Measurements from ENCODE around the gene PARD3B.

Gene PARD3B

DNA sequence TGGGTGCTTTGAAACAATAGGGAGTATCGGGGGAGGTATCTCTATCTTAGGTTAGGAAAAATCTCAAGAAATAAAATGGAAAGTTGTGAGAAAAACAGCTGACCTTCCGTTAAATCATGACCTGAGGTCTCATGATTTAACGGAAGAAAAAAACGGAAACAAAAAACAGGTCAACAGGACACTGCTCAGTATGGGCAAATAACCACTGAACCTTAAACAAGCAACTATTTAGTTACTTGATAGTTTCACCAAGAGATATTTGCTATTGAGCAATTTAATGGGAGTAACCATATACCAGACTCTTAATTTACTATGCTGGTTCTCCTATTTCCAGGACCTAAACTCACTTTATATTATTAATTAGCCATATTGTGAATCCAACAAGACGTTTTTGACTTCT is 150.8 kb downstream of the PARD3B start:
- no peak for DNase-seq (ENCODE audit: low read depth)

DNA sequence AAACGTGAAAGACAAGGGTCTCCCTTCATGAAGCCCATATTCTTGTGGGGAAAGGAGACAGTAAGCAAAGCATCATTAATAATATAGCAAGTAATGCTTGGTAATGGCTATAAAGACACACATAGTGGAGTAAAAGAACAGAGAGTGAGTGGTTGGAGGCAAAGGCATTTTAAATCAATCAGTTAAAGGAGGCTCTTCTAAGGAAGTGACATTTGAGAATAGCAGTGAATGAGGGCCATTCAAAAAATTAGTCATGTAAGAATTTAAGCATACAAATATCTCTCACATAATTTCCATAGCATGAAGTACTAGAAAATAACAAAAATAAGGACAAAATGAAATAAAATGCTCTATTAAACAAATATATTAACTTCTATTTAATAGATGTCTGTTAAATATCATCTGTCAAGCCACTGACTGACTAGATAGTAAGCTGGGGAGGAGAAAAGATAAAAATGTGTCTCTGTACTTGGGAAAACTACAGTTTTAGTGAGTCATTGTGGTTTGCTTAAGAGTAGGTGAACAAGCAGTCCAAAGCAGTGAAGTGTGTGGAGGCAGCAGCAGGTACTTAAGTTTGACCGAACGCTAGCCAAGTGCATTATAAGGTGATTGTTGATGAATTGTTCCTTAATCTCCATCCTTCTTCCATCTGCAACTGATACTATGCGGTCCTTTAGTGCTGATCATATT is 160.1 kb downstream of the PARD3B start:
- no peak for DNase-seq (ENCODE audit: low read depth)

DNA sequence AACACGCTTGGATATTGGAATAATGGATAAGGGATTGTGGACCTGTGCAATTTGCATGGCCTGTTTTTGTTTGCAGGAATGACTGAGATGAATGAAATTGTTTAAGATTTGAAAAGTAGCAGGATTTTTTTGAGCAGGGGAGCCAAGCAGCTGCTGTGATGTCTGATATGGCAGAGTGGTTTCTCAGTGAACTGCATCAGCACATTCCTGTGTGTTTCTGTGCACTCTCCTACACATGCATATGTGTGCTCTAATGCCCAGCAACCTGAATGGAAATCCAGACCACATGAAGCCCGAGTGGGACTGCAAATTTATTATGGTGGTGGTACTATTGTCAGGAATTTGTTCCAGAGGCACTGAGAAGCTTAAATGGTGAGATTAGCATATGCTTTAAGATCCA is 161.7 kb downstream of the PARD3B start:
- DNase-seq (ENCODE audit: low read depth): no peak

DNA sequence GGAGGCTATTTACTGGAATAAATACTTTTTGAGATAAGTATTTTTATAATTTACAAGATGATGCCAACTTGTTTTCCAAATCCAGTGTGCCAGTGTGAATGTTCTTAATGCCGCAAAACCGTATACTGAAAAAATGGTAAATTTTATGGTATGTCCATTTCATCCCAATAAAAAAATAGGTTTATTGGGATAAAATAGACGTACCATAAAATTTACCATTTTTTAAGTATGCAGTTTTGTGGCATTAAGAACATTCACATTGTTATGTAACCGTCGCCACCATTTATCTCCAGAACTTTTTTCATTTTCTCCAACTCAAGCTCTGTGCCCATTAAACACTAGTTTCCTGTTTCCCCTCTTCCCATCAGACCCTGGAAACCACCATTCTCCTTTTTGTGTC is 167.9 kb downstream of the PARD3B start:
- no peak for DNase-seq (ENCODE audit: low read depth)

DNA sequence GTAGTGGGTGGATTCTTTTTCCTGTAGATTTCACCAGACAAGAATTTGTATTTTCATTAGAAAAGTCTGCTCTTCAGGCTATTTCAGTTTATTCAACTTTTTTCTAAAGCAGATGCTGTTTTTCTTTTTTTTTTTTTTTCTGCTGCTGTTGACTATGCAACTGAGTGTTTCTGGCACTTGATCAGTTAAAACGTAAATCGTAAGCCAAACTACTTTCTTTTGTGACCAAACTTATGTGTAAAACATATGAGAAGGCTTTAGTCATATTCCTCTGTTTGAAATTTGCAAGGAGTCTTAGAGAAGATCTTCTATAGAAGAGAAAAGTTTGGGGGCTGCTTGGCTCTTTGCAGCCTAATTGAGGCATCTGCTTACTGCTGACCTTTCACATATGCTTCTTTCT is 170.1 kb downstream of the PARD3B start:
- no peak for DNase-seq (ENCODE audit: low read depth)

DNA sequence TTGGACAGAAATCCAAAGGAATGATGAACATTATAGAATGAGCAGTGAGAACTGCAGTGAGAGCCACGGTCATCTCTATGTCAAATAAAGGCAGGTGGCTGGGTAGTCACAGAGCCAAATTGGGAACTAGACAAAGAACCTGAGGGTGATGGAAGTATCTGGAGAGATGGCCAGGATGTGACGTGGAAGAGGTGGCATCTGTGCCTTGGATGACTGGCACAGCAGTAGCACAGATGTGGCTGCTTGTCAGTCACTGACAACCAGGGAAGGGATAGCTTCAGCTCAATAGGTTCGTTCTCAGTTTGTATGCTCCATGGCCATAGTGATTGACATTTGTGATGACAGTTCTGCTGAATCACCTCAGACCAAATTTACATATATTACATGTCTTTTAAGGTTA is 172.3 kb downstream of the PARD3B start:
- no peak for DNase-seq (ENCODE audit: low read depth)

DNA sequence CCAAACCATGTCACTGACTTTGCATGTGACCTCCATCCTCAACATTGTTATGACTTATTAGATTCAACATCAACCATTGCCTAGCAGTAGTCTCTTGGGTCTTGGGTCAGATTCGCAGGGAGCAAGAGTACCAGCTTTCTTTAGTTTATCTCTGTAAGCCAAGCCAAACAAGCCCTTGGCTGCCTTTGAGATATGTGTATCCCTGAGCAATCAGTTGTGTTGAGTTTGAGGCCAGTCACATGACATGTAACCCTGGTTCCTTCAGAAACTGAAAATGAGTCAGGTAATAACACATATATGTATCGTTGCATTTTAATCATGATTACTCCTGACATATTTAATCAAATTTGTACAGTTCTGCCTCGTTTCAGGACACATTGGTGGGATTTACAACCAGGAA is 173.3 kb downstream of the PARD3B start:
- DNase-seq (ENCODE audit: low read depth): no peak

DNA sequence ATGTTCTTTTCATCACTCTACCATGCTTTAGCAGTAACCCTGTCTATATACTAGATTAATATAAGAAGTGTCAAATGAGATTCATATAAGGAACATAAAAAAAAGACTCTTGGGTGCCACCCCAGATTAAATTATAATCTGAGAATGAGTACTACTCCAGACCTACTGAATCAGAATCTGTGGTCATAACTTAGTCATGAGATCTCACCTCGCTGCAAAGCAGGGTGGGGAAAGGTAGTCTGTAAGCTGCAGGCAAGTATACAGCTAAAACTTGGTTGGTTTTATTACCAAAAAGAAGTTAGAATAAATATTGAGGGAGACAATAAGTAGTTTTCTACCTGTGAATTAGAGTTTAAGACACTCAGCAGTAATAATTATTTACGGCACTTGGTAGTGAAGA is 175.6 kb downstream of the PARD3B start:
- DNase-seq (ENCODE audit: low read depth): no peak

DNA sequence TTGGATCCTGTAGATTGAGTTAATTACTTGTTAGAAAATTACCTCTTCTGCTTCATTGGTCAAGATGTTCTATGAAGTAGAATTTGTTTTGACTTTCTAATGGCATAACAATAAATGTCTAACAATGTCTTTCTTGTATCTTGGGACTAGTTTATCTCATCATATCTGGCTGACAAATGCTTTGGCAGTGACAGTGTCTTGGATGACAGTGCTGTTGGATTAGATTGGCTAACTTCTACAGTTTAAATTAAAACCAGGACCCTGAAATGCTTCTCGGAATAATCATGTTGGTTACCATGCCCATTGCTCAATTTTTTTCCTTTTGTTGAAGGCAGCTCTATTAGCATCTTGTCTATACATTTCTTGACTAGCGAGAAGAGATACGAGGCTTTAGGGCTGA is 176.9 kb downstream of the PARD3B start:
- DNase-seq (ENCODE audit: low read depth): no peak

DNA sequence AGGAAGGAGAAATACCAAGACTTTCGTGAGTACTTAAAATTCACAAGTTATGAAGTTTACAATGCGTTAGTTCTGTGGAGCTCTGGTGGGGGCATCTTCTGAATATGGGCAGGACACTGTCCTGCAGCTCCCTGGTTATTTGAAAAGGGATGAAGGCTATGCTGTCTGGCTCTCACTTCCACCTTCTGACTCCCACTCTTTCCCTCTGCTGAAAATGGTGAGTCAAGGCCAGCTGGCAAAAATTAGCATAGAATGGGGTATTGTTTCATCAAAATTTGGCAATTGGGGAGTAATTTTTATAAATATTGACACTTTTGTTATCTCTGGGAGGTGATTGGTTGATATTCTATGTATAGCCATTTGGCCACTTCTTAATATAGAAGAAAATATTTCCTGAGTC is 177.4 kb downstream of the PARD3B start:
- DNase-seq (ENCODE audit: low read depth): no peak

DNA sequence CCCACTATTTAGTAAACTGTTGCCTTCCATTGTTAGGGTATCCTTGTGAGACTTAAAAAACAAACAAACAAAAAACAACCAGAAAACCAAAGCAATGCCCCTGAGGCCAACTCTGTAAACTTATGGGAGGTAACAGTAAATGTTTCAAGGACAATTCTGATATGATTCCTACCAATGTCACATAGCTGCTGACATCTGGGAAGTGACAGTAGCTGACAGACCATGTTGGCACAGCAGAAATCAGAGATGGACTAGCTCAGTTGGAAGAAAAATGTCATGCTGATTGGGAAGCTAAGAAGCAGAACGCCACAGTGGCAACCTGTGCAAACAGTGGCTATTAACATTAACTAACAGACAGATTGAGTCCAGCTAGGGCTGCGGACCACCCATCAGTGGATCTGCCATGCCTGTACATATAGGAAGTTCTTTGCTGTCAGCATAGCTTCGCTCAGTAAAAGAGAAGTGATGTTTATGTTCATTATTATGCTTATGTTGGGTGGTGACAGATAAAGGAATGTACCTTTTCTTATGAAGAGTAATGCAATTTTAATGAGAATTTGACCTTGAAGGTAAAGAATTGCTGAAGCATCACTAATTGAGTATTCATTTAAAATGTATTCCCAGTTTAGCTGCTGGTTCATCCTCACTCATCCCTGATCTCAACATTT is 180.6 kb downstream of the PARD3B start:
- DNase-seq (ENCODE audit: low read depth): no peak

DNA sequence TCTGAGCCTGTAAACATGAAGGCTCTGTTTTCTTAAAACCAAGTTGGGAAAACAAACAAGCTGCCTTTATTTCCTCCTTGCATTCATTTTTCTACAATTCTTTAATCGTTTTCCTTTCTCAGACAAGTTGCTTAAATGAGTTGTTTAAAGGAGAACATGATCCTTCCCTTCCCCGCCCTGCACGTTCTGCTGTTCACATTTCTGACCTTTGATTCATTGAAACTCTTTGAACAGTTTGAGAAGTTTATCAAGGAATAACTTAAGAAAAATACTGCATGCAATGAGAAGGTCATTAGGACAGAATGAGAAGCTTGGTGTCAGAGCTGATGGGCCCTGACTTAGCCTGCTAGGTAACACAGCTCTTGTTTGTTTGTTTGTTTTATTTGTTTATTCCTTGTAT is 181.6 kb downstream of the PARD3B start:
- DNase-seq (ENCODE audit: low read depth): no peak

DNA sequence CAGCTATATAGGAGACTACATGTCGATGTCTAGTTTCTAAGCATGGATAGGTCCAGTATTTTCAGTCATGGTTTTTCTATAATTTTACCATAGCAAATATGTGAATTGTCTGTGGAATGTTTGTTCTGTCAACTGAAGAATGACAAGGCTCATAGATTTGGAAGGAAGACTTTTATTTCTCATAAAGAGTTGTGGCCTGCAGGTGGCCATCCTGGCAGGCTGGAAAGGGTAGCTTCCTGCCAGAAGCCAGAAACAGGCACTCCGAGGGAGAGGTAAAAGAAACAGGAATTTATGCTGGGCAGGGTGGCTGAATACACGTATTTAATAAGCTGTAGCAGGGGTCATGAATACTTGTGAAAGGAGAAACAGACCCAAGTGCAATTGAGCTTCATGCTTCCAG is 182.1 kb downstream of the PARD3B start:
- DNase-seq (ENCODE audit: low read depth): no peak

DNA sequence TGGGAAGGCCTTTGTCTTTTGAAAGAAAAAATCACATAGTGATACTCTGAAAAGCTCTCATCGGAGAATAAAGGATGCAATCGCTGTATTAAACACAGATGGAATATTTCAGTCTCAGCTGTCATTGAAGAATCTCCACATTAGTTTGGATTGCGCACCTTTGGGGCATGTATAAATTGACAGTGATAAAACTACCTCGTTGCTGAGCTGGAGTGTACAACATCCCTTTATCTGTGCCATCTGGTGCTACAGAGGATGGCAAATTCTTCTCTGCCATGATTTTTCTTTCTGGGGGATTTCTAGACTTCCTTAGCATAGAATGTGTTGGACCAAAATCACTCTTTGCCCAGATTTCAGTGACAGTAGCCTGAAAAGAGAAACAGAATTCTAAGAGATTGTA is 185.3 kb downstream of the PARD3B start:
- DNase-seq (ENCODE audit: low read depth): no peak

DNA sequence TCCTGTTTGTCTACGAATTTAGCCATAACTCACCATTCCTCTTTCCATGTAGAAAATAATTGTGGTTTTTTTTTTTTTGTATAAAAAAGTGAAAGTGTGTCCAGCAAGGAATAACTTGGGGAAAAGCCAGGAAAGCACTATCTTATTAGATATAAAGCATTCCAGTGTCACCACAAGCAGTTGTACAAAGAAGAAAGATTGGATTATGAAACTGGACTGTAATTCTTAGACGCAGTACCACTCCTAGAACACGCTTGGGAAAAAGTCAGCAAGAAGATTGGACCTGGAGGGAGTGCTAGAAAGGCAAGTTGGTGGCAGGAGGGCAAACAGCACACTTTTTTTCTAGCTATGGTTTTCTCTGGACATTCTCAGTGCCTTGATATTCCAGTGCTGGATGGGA is 186.7 kb downstream of the PARD3B start:
- no peak for DNase-seq (ENCODE audit: low read depth)

DNA sequence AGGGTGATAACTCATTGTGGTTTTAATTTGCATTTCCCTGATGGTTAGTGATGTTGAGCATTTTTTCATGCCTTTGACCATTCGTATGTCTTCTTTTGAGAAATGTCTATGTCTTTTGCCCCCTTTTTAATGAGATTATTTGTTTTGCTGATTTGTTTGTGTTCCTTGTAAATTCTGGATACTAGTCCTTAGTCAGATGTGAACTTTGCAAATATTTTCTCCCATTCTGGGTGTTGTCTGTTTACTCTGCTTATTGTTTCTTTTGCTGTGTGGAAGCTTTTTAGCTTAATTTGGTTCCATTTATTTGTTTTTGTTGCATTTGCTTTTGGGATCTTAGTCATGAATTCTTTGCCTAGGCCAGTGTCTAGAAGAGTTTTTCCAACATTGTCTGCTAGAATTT is 192.0 kb downstream of the PARD3B start:
- no peak for DNase-seq (ENCODE audit: low read depth)

DNA sequence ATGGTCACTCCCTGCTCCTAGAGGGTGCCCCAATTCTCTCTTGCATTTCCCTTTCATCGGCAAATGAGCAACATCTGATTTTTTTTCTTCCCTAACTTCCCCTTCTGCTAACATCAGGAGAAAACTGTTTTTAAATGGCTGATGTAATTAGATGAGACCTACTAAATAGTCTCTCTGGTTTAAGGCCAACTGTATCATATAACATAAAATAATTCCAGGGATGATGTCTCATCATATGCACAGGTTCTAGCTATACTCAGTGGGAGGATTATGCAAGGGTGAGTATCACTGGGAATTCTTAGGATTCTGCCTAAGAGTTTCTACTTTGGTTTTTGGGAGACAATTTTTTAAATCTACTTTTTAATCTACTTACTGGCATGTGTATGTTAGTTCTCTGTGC is 193.4 kb downstream of the PARD3B start:
- no peak for DNase-seq (ENCODE audit: low read depth)

DNA sequence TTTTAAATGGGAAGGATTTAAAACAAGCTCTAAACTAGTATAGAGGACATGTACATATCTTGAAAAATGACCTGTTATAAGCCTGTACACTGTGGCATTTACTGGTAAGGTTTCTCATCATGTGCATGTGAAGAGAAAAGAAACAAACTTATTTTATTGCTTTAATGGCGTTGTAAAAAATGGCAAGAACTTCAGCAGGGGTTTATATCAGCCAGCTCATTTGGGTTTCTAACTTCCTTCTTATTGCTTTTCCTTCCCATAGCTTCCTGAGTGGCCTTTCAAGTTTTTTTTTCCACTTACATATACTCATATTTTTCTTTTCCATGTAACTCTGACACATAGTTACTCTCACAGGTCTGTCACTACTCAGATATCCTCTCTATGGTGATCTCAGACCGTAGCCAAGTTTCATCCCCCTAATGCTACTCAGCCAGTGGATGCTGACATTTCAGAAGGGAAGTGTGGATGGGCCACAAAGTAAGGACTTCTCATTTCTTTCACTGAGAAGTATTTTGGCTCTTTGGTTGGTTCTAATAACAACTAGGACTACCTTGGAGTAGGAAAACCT is 198.2 kb downstream of the PARD3B start:
- no peak for DNase-seq (ENCODE audit: low read depth)

DNA sequence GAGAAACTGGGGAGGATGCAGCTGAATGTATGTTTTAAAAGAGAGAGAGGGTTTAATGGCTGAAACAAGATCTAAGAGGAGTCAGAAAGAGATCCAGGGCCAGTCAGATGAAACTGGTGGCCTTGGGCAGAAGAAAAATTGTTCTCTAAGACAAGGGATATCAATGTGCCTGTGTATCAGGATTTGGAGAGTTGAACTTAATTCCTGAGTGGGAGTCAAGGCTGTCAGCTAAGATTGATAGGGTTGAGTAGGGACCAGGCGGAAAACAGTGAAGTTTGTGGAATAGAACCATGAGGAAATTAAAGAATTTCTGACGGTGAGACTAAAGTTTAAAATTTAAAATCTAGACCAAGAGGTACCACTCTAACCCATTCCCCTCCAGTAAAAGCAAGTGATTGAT is 199.2 kb downstream of the PARD3B start:
- DNase-seq (ENCODE audit: low read depth): no peak

DNA sequence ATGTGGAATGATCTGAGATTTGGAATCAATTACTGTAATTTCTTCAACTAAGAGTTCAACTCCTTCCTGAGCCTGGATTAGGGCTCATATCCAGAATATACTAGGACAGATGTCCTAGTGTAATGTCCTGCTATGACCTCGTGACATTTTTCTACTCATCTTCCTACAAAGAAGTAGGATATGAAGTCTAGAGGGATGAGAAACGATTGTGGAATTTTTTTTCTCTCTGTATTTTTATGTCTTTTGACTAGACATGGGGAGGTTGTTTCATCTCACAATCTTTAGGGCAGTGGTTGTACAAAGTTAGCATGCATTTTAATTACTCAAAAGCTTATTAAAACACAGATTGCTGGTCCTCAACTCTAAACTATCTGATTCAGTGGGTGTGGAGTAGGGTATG is 203.0 kb downstream of the PARD3B start:
- no peak for DNase-seq (ENCODE audit: low read depth)

DNA sequence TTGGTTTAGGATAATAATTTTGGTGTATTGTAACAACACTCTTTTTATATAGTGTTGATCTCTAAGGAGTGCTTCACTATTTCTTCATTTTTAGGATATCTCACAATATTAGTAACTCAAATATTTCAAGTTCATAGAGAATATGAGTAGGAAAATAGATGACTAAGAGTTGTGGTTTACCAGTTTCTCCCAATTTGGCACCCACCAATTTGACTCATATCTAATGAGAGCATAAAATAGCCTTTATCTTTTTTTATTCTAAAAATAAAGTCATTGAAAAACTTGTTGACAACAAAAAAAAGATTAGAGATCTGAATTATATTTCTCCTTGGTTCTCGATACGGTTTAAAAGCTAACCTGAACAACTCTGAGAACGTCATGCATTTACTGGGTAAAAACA is 204.0 kb downstream of the PARD3B start:
- DNase-seq (ENCODE audit: low read depth): no peak

DNA sequence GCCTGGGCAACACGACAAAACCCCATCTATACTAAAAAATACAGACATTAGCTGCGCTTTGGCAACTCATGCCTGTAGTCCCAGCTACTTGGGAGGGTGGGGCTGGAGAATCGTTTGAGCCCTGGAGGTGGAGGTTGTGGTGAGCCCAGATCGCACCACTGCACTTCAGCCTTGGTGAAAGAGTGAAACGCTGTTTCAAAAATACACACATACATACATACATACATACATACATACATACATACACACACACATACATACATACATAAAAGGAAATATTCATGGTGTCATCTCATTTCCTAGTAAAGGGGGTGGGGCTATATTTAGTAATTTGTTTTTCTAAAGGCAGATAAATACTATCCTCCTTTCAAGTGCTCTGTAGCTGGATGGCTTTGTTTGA is 205.1 kb downstream of the PARD3B start:
- no peak for DNase-seq (ENCODE audit: low read depth)

DNA sequence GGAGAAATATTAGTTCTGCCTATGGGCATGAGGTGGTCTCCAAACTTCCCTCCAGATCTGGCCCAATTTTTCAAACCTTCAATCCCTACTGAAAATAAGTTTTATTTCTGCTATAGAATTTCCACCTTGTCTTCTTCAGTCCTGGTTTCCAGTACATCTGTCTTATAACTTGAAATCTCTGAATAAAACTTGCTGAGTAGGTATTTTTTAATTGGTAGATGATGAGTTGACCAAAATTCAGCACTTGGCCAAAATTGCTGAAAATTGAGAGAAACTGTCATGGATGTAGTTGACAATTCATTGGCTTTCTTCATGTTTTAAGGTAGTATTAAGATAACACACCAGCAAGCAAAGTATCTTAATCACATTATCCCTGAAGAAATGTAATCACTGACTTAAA is 206.2 kb downstream of the PARD3B start:
- DNase-seq (ENCODE audit: low read depth): no peak

DNA sequence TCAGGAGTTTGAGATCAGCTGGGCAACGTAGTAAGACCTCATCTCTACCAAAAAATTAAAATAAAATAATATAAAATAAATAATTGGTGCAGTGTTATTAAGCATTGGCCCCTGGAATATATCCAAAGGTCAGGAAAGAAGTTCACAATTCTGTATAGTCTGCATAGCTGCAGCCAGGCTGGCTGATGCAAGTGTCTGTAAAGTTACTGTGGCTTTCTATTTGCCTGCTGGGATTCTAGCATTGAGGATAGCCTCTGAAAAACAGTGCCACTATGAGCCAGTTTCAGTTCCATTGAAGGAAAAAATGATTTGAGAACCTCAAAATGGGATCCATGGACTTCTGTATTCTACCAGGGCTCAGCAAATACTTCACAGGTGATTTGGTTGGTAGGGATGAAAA is 208.6 kb downstream of the PARD3B start:
- no peak for DNase-seq (ENCODE audit: low read depth)
